Smooth muscle cell (in vitro differentiated cells): ENCODE data around the gene TMEM61. TPM values are rescaled to one million over a fixed set of nuclear protein-coding genes. Genes with fewer than 3 reads are reported as not detected.

Experiments used
- DNase-seq: peaks from one replicate; lab custom pipeline; 2025; ENCODE audit not compliant: unreplicated experiment; lab: John Stamatoyannopoulos, UW
- H2AFZ ChIP-seq: fragments of 200-600 bp; sonication (generic); 2 replicates; pipeline ENCODE4 v1.6.0; 2016; ENCODE audit warnings: antibody characterized with exemption, low read depth, mild to moderate bottlenecking
- H3F3A ChIP-seq: fragments of 200-600 bp; sonication (generic); 2 replicates; pipeline ENCODE4 v1.6.0; 2017; ENCODE audit warnings: antibody characterized with exemption, low read depth
- H3K27ac ChIP-seq: fragments of 200-600 bp; sonication (generic); 2 replicates; pipeline ENCODE4 v1.5.1; 2016; ENCODE audit warnings: low read depth, mild to moderate bottlenecking
- H3K27me3 ChIP-seq: fragments of 200-600 bp; sonication (generic); 2 replicates; pipeline ENCODE4 v1.6.1; 2016; ENCODE audit warnings: low read depth, mild to moderate bottlenecking
- H3K36me3 ChIP-seq: fragments of 200-600 bp; sonication (generic); 2 replicates; pipeline ENCODE4 v1.5.1; 2016; ENCODE audit warnings: low read depth
- H3K4me1 ChIP-seq: fragments of 200-600 bp; sonication (generic); 2 replicates; pipeline ENCODE4 v1.5.1; 2016; ENCODE audit warnings: low read depth
- H3K4me2 ChIP-seq: fragments of 200-600 bp; sonication (generic); 2 replicates; pipeline ENCODE4 v1.6.0; 2016; ENCODE audit warnings: mild to moderate bottlenecking
- H3K4me3 ChIP-seq: fragments of 200-600 bp; sonication (generic); 2 replicates; pipeline ENCODE4 v1.5.1; 2016; ENCODE audit warnings: mild to moderate bottlenecking
- H3K79me2 ChIP-seq: fragments of 200-600 bp; sonication (generic); 2 replicates; pipeline ENCODE4 v1.6.0; 2016; ENCODE audit warnings: low read depth, mild to moderate bottlenecking
- H3K9ac ChIP-seq: fragments of 200-600 bp; sonication (generic); 2 replicates; pipeline ENCODE4 v1.6.0; 2016; ENCODE audit warnings: low read depth
- H3K9me3 ChIP-seq: fragments of 200-600 bp; sonication (generic); replicated peaks from 2 replicates; pipeline ENCODE4 v1.5.1; 2016; ENCODE audit warnings: low read depth
- H4K20me1 ChIP-seq: fragments of 200-600 bp; sonication (generic); 2 replicates; pipeline ENCODE4 v1.6.0; 2016; ENCODE audit warnings: low read depth
- CTCF ChIP-seq: fragments of 200-600 bp; sonication (generic); IDR thresholded peaks from 2 replicates; pipeline ENCODE4 v1.5.1; 2017; ENCODE audit warnings: borderline replicate concordance, mild to moderate bottlenecking, antibody characterized with exemption; ENCODE audit not compliant: insufficient read depth, poor library complexity, severe bottlenecking
- WGBS: methylation state at CpG from one replicate; pipeline ENCODE4 v1.1.7; 2016; ENCODE audit warnings: low lambda C conversion rate; 5-methylcytosine and 5-hydroxymethylcytosine counted together
- polyA plus RNA-seq: library from polyadenylated mRNA; unstranded; fragments of >200 nt; fragmentation: Nextera tagmentation; extraction: Ambion mirVana; gene quantifications from 2 replicates; pipeline ENCODE4 v1.2.1, GENCODE V29; 2016
- total RNA-seq: library from RNA; depleted of rRNA; stranded (reverse); fragments of >200 nt; gene quantifications from 2 replicates; pipeline ENCODE4 v1.2.3, GENCODE V29; 2014

The TMEM61 gene
- total and polyA plus RNA-seq, 2 experiments from 2014 or later, result 0.13 to 0.86 TPM

DNA sequence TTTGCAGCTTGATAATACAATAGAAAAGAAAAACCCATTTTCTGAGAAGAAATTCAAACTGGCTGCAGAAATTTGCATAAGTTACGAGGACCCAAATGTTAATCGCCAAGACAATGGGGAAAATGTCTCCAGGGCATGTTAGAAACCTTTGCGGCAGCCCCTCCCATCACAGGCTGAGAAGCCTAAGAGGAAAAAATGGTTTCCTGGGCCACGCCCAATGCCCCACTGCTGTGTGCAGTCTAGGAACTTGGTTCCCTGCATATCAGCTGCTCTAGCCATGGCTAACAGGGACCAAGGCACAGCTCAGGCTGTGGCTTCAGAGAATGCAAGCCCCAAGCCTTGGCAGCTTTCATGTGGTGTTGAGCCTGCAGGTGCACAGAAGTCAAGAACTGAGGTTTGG, 37.5 kb upstream of the TMEM61 start:
- H3K79me2 ChIP-seq, result no peaks in the 10 kb centered on the region
- peaks cover 3% of the 10 kb centered on the region for H3K4me1 ChIP-seq
- H2AFZ ChIP-seq, result no peak overlapping the region
- no peak overlapping the region for H3K4me3 ChIP-seq
- H4K20me1 ChIP-seq, result no peaks in the 10 kb centered on the region
- no peaks in the 10 kb centered on the region for H3K36me3 ChIP-seq
- H3F3A ChIP-seq, result peaks cover 2% of the 10 kb centered on the region
- DNase-seq, result no peak
- H3K9ac ChIP-seq, result no peak overlapping the region
- no peak overlapping the region for H3K27ac ChIP-seq
- no peaks in the 10 kb centered on the region for H3K27me3 ChIP-seq
- H3K9me3 ChIP-seq, result no peaks in the 10 kb centered on the region
- no peak for TF ChIP-seq CTCF
- no peak overlapping the region for H3K4me2 ChIP-seq
- 87% methylated on average over 4 of the region's 4 CpGs for WGBS

- Histone ChIP-seq H3K27ac (no peak overlapping the region), H3K4me1 (no peaks in the 10 kb centered on the region), H3K9ac (no peak overlapping the region), H3K27me3 (no peaks in the 10 kb centered on the region), H3K9me3 (no peaks in the 10 kb centered on the region), H4K20me1 (no peaks in the 10 kb centered on the region), H3K4me2 (no peak overlapping the region), H3K4me3 (no peak overlapping the region), H2AFZ (peak overlapping the region; percentile 60), H3K79me2 (no peaks in the 10 kb centered on the region), H3K36me3 (no peaks in the 10 kb centered on the region), H3F3A (no peaks in the 10 kb centered on the region)
- WGBS, result 45% methylated on average over 9 of the region's 9 CpGs
- DNase-seq, result no peak
- peak; percentile 81 for TF ChIP-seq CTCF
Observed at GRCh38 chr1:54944610-54945392, 35.6 kb upstream of the TMEM61 start.

DNA sequence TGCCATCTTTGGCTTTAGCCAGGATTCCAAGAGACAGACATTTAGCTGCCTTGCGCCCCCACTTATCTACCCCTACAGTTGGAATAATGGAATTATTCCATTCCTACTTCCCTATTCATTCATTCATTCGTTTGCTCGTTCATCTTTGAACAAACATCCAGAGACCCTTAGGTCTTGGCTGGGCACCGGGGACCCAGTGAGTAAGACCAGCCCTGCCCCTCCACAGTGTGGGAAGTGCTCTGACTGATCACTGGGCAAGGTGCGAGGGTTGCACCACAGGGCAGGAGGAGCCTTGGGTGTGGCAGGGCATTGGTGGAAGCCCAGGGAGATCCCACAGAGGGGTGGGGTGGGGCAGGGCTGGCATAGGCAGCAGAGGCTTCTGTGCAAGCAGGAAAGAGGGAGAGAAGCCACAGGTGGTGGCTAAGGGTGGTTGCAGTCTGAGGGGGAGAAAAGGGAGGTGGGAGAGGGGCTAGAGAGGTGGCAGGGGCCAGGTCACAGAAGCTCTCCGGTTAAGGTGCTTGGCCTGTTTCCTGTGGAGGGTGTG, 35.0 kb upstream of the TMEM61 start:
- Histone ChIP-seq H3K4me2 (no peak overlapping the region), H3F3A (no peaks in the 10 kb centered on the region), H4K20me1 (no peaks in the 10 kb centered on the region), H3K9me3 (no peaks in the 10 kb centered on the region), H3K27ac (no peak overlapping the region), H3K4me1 (no peaks in the 10 kb centered on the region), H2AFZ (no peak overlapping the region), H3K27me3 (no peaks in the 10 kb centered on the region), H3K36me3 (no peaks in the 10 kb centered on the region), H3K79me2 (no peaks in the 10 kb centered on the region), H3K4me3 (no peak overlapping the region), H3K9ac (no peak overlapping the region)
- WGBS, result 72% methylated on average over 6 of the region's 6 CpGs
- no peak for TF ChIP-seq CTCF
- DNase-seq, result no peak
